COLO668 (cell line): ENCODE data around the gene PHOSPHO2.

Experiments used
- DNase-seq: peaks from one replicate; lab custom pipeline; 2025; ENCODE audit not compliant: unreplicated experiment; lab: John Stamatoyannopoulos, UW

PHOSPHO2 gene, protein sequence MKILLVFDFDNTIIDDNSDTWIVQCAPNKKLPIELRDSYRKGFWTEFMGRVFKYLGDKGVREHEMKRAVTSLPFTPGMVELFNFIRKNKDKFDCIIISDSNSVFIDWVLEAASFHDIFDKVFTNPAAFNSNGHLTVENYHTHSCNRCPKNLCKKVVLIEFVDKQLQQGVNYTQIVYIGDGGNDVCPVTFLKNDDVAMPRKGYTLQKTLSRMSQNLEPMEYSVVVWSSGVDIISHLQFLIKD

DNA sequence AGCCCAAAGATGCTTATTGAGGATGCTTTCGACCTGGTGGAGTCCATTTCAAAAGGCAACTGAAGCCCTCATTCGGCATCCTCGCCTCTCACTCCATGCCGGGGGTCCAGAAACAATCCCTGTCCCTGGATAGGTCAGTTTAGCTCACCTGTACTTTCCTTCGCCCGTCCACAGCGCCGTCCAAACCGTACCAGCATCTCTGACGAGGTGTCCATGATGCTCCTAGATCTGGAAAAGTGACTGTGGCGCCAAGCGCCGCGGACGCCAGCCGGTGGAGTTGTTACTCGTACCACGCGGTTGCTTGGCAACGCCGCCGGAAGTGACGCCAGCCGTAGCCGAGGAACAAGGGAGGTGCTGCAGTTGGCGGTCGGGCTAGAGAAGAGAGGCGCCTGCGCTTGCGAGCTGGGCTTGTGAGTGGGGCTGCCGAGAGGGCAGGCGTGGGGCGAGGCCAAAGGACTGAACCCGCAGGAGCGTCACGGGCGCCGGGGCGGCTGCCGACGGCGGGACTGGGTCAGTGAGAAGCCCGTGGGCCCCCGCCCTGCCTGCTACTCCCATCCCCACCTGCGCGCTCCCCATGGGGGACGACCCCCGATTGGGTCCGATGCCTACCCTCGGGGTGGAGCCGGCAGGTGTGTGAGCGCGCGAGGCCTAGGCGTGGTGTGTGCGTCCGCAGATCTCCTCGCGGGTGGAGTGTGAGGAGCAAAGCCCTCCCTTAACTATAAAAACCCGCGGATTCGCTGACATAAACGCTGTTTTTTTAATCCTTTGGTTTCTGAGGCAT, at the start of gene PHOSPHO2, which contains the start of gene CFAP210:
Gene PHOSPHO2 (plus strand): TSS at position 357 of the 781 bp plus-strand sequence. CDS start 6,503 bp downstream, outside the sequence.
Gene CFAP210 (minus strand): TSS at position 293 of the 781 bp plus-strand sequence. CDS start 78 bp downstream, at position 215.
- peak; percentile 99 for DNase-seq

DNA sequence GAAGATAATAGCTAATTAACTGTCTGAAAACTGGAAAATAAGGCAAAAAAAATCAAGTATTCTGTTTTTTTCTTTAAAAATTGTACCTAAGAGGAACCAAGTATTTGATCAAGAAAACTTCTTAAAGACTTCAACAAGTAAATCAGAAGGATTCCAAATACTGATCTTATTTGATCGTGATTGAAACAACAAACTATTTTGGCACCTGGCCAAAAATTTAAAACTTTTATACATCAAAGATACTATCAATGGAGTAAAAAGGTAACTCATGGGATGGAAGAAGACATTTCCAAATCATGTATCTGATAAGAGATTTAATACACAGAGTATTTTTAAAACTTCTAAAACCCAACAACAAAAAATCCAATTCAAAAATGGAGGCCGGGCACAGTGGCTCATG, 46.8 kb upstream of the PHOSPHO2 start:
- DNase-seq: no peak

DNA sequence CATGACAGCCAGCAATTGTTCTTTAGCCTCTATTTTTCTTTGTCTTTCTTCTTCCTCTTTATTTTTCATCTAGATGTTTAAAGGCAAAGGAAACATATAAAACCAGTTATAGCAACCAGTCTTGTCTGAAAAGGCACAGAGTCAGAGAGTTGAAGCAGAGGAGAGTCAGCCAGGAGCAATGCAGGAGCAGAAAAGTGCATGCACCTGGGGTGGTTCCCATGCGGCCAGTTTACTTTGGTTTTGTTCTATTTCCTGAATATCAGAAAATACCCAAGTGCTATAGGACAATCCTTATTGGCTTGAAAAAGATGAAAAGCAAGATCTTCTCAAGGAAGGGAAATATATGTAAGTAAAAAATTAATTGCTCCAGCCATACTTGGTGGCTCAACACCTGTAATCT, 45.0 kb upstream of the PHOSPHO2 start:
- no peak for DNase-seq

DNA sequence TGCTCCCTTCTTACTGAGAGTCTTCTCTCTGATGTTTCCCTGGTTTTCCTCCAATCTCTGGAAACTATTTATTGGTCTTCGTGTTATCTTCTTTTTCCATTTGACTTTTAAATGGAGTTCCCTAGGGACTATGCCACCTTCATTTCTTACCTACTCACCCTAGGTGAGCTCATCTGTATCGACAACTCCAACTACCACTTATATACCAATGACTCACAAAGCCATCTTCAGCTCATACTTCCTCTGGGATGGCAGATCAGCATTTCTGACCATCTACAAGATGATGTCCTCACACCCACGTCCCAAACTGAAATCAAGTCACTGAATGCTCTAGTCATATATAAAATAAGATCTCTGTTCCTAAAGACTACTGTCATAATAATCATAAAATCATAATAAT, 40.6 kb upstream of the PHOSPHO2 start:
- DNase-seq: no peak

DNA sequence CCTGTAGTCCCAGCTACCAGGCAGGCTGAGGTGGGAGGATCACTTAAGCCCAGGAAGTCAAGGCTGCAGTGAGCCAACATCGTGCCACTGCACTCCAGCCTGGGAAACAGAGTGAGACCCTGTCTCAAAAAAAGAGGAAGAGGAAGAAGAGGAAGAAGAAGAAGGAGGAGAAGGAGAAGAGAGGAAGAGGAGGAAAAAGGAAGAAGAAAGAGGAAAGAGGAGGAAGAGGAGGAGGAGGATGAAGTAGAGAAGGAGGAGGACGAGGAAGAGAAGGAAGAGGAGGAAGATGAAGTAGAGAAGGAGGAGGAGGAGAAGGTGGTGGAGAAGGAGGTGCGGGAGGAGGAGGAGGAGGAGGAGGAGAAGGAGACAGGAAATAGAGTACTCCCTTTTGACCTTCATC, 38.1 kb upstream of the PHOSPHO2 start:
- DNase-seq: no peak

DNA sequence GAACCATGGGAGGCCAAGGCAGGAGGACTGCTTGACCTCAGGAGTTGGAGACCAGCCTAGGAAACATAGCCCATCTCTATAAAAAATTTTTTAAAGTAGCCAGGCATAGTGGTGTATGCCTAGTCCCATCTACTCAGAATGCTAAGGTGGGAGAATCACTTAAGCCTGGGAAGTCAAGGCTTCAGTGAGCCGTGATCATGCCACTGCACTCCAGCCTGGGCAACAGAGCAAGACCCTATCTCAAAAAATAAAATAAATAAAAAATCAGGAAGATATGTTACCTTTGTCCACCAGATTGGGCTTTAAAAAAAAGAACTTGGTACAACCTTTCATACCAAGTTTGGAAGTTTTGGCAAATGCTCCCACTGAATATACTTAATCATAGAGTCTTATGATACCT, 35.4 kb upstream of the PHOSPHO2 start:
- no peak for DNase-seq

DNA sequence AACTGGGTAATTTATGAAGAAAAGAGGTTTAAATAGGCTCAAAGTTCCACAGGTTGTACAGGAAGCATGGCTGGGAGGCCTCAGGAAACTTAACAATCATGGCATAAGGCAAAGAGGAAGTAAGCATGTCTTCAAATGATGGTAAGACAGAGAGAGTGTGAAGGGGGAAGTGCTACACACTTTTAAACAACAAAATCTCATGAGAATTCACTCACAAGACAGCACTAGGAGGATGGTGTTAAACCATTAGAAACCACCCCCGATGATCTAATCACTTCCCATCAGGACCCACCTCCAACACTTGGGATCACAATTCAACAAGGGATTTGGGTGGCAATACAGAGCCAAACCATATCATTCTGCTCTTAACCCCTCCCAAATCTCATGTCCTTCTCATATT, 34.9 kb upstream of the PHOSPHO2 start:
- no peak for DNase-seq

DNA sequence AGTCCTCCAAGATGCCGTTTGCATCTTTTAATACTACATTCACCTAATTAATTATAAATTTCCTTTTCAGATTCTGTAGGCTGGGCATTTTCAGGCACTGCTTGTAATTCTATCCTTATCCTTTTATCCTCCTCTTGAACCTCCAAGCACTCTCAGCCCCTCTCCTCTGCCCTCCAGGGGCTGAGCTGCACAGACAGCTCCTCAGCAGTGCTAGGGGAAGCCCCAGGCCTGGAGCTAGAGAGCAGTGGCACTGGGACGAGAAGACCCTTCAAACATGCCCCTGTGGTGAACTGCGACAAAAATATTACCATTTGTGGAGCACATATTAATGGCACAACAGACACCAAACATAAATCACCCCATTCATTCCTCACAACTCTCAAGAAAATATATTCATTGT, 33.0 kb upstream of the PHOSPHO2 start:
- DNase-seq: no peak

DNA sequence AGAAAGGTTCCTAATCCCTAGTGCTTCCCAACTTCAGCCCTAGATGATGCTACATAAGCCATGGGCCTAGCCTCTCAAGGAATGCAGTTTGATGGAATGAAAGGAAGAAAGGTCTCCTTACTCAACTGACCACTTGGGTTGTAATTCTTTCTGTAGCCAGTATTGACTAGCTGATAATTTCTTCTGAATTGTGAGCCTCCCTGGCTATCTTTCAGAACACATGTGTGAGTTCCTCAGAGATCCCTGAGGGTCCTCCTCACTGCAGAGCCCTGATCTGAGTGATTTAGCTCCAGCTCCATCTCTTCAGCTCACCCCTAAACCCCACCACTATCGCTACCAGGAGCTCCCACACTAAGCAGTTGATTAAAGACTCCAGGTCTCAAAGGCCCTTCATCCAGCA, 31.5 kb upstream of the PHOSPHO2 start:
- DNase-seq: no peak

DNA sequence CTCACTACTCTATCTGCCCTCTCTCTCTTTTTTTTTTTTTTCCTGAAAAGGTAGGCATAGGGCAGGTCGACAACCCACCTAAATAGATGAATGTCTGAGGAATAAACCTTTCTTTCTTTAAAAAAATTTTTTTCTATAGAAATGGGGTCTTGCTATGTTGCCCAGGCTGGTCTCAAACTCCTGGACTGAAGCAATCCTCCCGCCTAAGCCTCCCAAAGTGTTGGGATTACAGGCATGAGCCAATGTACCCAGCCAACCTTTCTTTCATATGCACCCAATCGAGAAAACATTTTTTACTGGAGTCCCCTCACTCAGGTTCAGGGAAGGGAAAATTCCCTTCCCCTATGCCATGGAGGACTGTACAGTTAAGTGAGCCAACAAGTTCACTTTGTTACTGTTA, 31.0 kb upstream of the PHOSPHO2 start:
- DNase-seq: no peak

DNA sequence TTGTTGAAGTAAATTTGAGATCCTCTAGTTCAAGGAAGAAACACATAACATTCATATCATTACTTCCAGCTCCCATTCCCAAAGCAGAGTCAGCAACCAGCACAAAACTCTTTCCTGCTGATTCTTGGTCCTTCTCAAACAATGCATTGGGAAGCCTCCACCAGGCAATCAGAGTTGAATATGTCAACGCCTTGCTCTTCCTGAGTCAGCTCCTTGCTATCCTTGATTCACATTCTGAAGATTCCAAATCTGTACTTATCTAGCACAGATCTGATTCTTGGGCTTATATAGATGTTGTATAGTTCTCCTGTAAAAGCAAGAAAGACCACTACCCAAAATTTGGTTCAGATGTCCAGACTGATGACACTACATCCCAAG, 29.7 kb upstream of the PHOSPHO2 start:
- no peak for DNase-seq

DNA sequence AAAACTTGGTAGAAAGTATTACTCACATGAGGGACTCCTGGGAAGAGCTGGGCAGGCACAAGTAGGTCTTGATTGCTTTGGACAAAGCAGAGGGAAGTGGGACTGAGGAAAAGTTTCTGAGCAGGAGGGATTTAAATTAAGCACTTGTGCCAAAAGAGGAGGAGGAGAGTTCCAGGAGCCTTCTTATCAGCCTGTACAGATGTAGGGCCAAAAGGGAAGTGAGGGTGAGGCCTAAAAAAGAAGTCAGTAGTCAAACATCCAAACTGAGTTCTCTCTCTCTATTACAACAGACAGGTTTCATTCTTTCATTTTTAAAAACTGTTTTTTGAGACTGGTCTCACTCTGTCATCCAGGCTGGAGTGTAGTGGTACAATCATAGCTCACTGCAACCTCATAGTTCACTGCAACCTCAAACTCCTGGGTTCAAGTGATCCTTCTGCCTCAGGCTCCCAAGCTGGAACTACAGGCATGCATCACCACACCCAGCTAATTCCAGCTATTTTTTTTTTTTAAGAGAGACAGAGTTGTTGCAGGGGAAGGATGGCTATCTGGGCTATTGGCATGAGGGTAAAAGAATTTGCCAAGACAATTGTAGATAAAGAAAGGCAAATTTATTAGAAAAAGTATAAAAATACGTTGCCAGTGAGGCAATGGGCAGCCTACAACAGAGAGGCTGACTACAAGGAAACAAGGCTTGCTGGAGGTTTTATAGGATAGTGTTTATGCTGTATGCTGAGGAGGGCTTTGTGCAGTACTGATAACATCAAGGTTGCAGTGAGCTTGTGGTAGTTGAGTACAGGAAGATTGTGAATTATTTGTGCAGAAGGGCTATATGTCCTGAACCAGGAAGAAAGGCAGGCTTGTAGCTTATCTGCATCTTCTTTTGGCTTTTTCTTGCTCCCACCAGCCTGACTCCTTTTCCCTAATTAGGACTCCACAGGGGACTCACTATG, 29.0 kb upstream of the PHOSPHO2 start:
- DNase-seq: no peak

DNA sequence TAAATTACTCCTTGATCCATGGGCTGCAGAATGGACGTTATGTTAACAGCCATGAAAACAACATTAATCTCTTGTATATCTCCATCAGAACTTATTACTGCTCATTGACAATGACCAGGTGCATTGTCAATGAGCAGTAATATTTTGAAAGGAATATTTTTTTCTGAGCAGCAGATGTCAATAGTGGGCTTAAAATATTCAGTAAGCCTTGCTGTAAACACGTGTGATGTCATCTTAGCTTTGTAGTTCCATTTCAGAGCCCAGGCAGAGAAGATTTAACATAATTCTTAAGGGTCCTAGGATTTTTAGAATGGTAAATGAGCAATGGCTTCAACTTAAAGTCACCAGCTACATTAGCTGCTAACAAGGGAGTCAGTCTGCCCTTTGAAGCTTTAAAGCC, 26.7 kb upstream of the PHOSPHO2 start:
- DNase-seq: no peak

DNA sequence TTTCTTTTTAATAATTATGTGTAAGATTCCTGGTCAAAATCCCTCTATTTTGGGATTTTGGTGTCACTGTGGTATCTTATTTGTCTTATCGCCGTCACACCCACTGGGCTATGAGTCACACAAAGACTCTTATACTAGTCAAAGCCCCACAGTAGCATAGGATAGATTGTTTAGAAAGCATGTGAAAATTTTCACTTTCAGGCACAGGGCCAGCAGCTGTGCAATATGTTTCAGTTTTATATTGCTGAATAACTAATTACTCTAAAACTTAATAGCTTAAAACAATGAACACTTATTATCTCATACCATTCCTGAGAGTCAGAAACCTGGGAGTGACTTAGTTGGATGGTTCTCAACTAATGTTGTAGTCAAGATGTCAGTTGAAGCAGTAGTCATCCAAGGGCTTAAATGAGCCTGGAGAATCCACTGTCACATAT, 24.0 kb upstream of the PHOSPHO2 start:
- DNase-seq: no peak

DNA sequence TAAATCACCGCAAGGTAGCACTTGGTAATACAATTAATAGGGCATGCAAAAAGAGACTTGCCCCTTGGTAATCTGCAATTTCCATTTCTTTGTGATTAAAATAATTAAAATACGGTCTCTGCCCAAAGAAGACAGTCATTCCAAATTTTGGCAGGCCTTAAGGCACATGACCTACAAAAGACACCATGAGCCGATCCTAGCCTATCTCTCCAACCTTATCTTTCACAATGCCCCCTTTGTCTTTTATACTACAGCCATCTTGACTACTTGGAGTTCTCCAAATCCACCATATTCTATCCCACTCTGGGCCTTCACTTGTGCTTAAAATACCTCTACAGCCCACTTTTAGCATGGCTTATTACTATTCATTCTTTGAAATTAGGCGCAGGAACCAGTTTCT, 23.3 kb upstream of the PHOSPHO2 start:
- DNase-seq: no peak

DNA sequence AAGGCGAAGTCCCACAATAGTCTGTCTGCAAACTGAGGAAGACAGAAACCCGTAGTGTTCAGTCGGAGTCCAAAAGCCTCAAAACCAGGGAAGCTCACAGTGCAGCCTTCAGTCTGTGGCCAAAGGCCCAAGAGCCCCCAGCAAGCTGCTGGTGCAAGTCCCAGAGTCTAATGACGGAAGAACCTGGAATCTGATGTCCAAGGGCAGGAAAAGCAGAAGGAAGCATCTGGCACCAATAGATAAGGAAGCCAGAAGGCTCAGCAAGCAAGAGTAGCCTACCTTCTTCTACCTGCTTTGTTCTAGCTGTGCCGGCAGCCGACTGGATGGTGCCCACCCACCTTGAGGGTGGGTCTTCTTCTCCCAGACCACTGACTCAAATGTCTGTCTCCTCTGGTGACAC, 21.9 kb upstream of the PHOSPHO2 start:
- DNase-seq: no peak

DNA sequence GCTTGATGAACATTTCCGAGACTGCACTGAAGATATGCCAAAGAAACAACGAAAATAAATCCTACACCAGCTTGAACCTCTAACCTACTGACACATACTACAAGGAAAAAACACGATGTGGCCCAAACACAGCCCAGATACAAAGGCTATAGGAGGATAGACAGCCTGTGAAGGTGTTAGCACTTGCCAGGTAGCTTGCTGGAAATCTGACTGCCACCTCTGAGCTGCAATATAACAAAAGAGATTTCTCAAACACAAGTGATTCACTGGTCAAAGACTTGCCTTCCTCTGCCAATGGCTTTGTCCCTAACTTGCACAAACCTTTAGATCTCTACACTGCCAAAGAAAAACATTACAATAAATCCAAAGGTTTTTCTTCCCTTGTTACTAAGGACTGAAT, 21.2 kb upstream of the PHOSPHO2 start:
- DNase-seq: no peak

DNA sequence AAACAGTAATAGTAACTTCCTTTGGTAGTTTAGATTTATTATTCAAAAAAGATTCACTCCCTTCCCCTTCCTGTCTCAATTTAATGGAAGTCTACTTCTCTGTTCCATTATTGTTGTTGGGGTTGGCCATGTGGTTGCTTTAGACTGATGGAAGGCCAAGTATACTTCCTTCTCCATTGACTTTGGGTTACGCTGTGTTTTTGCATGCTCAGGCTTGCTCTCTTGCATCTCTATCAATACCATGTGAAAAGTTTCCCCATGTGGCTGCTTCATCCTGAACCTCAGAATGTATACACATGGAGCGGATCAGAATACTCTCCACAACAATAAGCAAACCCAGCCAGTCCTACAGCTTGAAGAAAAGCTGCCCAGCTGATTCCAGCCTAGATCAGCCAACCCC, 20.3 kb upstream of the PHOSPHO2 start:
- DNase-seq: no peak

DNA sequence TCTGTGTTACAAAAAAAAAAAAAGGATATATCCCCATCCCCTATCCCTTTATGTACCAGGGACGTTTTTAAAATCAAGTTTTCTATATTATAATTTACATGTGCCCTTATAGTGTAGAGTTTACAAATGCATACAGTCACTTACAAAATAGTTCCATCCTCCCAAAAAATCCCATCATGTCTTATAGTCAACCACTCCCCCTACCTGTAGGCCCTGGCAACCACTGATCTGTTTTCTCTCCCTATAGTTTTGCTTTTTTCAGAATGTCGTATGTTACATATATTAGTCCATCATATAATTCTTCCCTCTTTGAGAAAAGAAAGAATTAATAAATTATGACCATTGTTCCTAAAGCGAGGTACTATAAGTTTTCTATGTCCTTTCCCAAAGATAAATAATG, 17.9 kb upstream of the PHOSPHO2 start:
- DNase-seq: no peak

DNA sequence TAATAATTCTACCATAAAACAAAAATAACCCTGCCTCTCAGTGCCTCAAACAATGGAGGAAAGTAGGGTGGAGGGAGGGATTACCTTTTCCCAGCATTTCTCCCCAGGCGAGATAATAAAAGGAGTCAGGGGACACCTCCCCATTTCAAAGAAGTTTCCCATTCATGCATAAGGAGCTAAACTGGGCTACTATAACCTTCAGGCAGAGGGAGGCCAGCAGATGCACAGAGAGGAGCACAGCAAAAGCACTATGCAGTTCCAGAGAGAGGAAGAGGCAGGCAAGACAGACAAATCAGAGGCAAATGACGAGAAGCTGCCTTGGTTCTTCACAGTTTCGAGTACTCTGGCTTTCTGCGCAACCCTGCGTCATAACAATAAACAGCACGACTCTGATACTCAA, 17.4 kb upstream of the PHOSPHO2 start:
- no peak for DNase-seq

DNA sequence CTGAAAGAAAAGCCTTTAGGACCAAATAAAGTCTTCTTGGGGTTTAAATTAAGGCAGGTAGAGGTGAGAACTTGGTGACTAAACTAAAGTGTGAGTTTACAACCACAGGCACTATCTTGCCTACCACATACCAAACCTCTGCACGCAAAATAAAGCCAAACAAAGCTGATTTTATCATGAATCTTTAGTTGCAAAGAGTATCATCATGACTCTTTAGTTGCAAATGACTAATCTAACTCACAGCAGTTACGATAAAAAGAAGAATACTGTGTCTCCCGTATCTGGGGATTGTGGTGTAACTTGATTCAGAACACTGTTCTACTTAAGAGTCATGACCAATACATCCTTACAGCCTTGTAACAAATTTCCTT, 11.2 kb upstream of the PHOSPHO2 start:
- DNase-seq: no peak
